ENCODE data around the gene TMPRSS13.

TMPRSS13 gene

DNA sequence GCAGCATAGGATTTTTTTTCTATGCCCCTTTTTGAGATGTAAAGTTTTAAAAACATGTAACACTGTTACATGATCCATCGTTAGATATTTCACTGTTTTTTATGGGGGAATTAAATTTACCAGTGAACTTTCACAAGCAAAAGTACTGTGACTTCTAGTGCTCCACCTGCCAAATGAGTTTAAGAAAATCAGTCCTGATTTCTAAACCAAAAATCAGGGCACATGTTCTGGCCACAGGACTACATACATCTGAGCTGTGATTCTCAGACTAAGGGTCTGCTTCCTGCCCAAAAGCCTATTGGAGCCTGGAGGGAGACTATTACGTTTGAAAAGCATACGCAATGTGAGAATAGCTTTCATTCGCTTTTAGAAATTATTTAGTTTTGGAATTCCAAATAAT is 22.5 kb downstream of the TMPRSS13 start:
- Histone ChIP-seq H3K36me3 (ENCODE audit: insufficient read depth, low read length) (no peaks in the 10 kb centered on the region), H3K9me3 (ENCODE audit: control insufficient read depth, insufficient read depth, low read length) (no peaks in the 10 kb centered on the region), H3K4me1 (ENCODE audit: insufficient read depth, low read length) (peaks cover 5% of the 10 kb centered on the region; the same call in 1 of the 2 replicates), H3K9ac (ENCODE audit: low read depth, low read length) (no peak overlapping the region)

DNA sequence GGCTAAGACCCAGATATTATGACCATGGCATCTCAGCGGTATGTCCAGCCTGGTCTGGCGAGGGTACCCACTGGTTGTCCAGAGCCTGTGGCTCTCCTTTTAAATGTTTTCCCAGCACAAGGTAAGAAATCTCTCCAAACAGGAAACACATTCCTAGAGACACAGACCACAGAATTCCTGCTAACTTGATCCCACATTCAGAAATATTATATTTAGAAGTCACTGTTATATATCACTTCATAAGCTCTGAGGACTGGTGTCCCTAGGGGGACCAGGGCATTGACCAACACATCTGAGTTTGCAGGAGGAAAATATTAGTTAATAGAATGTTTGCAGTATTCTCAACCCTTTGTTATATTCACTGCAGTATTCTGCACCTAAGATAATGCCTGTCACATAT is 23.1 kb downstream of the TMPRSS13 start:
- H3K4me1 ChIP-seq (ENCODE audit: insufficient read depth, low read length) = peaks cover 5% of the 10 kb centered on the region; the same call in 1 of the 2 replicates

DNA sequence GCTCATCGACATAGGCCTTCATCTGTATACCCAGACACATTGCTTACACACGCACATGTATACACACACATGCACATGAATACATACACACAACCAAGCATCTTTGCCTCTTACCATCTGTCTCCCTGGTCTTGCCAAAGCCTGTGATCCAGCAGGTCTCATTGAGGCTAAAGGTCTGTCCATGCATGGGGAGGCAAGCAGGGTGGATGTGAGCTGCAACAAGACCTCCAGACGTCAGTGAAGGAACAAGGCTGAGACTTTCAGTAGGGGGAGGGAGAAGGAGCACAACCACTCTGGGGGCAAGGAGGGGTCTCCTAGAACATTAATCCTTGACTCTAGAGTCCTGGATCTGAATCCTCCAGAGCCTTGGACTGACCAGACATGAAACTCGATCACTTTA is 23.7 kb downstream of the TMPRSS13 start:
- Histone ChIP-seq H3K9ac (ENCODE audit: low read depth, low read length) (no peak overlapping the region), H3K4me1 (ENCODE audit: insufficient read depth, low read length) (peaks cover 5% of the 10 kb centered on the region; the same call in 1 of the 2 replicates), H3K9me3 (ENCODE audit: control insufficient read depth, insufficient read depth, low read length) (no peaks in the 10 kb centered on the region), H3K36me3 (ENCODE audit: insufficient read depth, low read length) (no peaks in the 10 kb centered on the region)

More for the DNA sequence above, 23.1 kb downstream of the TMPRSS13 start:
- Histone ChIP-seq H3K36me3 (ENCODE audit: insufficient read depth, low read length) (no peaks in the 10 kb centered on the region), H3K9ac (ENCODE audit: low read depth, low read length) (no peak overlapping the region), H3K9me3 (ENCODE audit: control insufficient read depth, insufficient read depth, low read length) (no peaks in the 10 kb centered on the region)

DNA sequence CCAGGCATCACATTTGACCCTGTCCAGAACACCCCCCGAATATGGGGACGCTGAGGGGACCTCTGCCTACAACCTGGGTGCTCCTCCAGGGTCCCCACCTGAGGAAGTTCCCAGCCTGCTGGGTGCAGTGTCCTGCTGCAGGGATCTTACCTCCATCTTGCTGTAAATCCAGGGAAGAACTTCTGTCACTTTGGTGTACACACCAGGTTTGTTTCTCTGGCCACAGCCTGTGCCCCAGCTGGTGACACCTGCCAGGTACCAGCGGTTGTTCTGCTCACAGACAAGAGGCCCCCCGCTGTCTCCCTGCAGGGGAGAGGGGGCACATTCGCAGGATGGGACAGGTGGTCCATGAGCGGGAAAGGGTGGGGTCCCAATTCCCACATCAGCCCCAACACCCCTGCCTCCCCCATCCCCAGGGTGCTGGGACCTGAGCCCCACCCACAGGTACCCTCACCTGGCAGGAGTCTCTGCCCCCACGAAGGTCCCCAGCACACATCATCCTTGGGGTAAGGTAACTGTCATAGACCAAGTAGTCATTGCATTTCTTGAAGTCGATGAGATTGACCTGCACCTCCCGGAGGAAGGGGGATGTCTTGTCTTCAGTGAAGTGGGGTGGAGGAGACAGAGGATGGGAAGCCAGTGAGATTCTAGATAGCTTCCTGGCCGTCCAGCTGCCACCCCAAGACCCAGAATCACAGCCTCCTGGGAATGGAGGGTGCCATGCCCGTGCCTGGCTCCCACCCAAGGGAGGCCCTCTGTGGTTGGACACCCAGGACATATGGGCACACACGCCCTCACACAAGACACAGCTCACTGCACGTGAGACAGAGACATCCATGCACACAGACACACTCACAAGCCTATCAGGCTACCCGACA is 25.5 kb downstream of the TMPRSS13 start:
- peaks cover 5% of the 10 kb centered on the region; the same call in 1 of the 2 replicates for H3K4me1 ChIP-seq (ENCODE audit: insufficient read depth, low read length)
- no peaks in the 10 kb centered on the region for H3K36me3 ChIP-seq (ENCODE audit: insufficient read depth, low read length)
- no peaks in the 10 kb centered on the region for H3K9me3 ChIP-seq (ENCODE audit: control insufficient read depth, insufficient read depth, low read length)
- H3K9ac ChIP-seq (ENCODE audit: low read depth, low read length) = no peak overlapping the region

DNA sequence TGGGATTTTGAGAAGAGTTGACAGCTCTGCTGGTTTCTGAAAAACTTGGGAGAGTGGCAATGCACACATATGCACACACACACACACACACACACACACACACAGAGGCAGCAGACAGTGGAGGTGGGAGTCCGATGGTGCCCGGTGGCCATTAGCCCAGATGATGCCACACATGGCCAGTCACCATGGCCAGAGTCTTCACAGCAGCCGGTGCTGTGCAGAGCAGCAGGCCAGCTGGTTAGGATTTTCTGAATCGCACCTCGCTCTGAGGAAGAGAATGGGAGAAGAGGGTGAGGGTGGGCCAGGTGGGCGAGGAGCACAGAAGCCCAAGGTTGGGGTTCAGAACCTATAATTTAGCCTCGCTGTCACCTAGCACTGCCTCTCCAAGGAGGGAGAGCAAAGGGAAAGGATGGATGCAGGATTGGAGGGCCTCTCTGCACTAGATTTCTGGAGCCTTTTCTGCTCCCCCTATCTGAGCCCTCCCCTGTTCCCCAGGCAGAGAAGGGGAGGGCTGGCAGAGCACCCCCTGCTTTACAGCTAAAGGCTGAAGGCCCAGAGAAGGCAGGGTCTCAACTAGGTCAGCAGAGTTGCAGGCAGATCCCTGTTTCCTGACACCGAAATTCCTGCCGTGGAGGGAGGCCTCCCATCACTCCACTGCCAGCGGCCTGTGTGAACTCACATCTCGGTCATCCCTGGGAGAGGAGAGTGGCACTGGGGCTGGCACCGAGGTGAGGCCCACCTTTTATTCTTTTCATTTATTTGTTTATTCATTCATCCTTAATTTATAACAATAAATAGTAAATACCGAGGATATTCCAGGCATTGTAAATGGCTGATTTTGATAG is 27.0 kb downstream of the TMPRSS13 start:
- Histone ChIP-seq H3K9ac (ENCODE audit: low read depth, low read length) (no peak overlapping the region), H3K9me3 (ENCODE audit: control insufficient read depth, insufficient read depth, low read length) (no peaks in the 10 kb centered on the region), H3K4me1 (ENCODE audit: insufficient read depth, low read length) (no peaks in the 10 kb centered on the region), H3K36me3 (ENCODE audit: insufficient read depth, low read length) (no peaks in the 10 kb centered on the region)

DNA sequence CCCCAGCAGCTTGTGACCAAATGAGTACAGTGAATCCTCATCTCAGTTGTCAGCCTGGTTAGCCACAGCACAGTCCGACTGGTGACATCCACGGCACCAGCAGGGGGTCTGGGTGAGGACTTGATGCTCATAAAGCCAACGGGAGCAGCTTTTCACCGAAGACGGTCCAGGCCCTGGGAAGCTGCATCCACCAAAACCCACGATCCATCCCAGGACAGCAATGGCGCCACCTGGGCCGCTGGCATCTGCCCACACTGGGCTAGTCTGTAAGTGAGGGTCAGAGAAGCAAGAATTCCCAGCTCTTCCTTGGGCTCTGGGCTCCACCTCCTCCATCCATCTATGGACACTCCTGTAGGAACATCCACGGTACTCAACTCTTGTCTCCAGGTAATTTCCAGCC is 27.6 kb downstream of the TMPRSS13 start:
- no peaks in the 10 kb centered on the region for H3K36me3 ChIP-seq (ENCODE audit: insufficient read depth, low read length)
- no peaks in the 10 kb centered on the region for H3K9me3 ChIP-seq (ENCODE audit: control insufficient read depth, insufficient read depth, low read length)
- no peak overlapping the region for H3K9ac ChIP-seq (ENCODE audit: low read depth, low read length)
- H3K4me1 ChIP-seq (ENCODE audit: insufficient read depth, low read length) = no peaks in the 10 kb centered on the region

DNA sequence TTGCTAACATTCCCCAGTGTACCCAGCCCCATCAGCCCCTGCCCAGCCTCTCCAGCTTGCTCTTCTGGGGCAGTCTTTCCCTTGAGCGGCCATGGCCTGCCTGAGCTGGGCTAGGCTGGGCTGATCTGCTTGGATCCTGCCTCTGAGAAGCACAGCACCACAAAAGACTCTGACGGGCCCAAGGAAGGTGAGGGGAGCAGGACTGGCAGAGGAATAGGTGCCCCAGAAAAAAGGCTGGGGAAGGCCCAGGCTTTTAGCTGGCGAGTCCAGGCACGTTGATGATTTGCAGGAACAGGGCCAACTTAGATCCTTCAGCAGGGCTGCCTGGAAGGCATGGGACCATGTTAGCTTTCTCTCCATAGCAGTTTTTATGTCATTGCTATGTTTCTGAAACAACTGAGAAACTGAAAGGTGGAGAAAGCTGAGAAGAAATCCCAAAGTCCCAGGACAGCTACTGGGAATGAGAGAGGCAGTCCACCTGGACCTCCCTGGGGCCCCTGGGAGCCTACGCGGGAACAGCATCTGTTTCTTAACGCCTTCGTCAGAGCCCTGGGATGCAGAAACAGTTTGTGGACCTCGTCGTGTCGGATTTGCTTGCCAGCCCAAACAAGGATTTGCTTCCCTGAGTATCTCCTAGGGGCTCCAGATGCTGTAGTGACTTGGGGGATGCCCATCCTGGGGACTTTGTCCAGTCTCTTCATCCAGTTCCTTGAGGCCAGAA is 28.3 kb downstream of the TMPRSS13 start:
- Histone ChIP-seq H3K4me1 (ENCODE audit: insufficient read depth, low read length) (no peaks in the 10 kb centered on the region), H3K9ac (ENCODE audit: low read depth, low read length) (no peak overlapping the region), H3K36me3 (ENCODE audit: insufficient read depth, low read length) (no peaks in the 10 kb centered on the region), H3K9me3 (ENCODE audit: control insufficient read depth, insufficient read depth, low read length) (no peaks in the 10 kb centered on the region)

DNA sequence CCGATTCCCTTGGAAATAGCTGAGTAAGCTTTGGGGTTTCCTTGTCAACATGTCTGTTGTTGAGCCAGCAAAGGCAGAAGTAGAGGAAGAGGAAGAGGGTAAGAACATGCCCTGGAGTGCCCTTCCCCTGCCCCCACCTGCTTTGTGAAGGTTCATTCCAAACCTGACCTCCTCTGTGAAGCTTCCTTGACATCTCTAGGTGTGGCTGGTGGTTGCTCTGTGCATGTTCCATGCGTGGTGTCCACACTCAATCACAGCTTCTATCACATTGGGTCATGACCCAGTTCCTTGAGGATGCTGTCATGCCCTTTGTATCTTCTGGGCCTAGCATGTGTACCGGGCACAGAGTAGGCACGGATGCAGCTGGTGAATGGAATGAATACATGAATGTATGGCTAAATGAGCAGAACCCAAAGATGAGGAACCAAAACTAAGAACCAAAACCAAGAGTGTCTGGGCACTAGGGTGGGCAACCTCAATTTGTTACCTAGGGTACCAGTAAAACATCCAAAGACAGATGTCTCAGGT is 29.0 kb downstream of the TMPRSS13 start:
- H3K9ac ChIP-seq (ENCODE audit: low read depth, low read length) = no peak overlapping the region
- H3K9me3 ChIP-seq (ENCODE audit: control insufficient read depth, insufficient read depth, low read length) = no peaks in the 10 kb centered on the region
- no peaks in the 10 kb centered on the region for H3K4me1 ChIP-seq (ENCODE audit: insufficient read depth, low read length)

DNA sequence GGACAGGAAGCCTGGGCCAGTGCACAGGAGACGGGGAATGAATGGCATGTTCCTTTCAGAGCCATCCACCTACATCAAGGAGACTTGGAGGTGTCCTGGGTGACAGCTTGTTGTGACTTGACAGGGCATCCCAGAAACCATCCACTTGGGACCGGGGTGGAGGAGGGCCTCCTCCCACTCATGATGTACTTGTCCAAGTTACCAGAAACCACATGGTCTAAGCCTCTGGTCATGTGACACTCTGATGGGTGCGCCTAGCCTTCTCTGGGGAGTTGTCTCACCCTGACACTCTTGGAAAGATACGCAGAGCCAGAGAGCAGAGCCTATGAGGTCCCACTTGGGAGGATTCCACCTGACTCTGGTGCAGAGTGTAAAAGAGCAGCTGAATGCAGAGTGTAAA is 31.1 kb downstream of the TMPRSS13 start:
- no peaks in the 10 kb centered on the region for H3K36me3 ChIP-seq (ENCODE audit: insufficient read depth, low read length)
- H3K9me3 ChIP-seq (ENCODE audit: control insufficient read depth, insufficient read depth, low read length) = no peaks in the 10 kb centered on the region
- H3K4me1 ChIP-seq (ENCODE audit: insufficient read depth, low read length) = no peaks in the 10 kb centered on the region
- no peak overlapping the region for H3K9ac ChIP-seq (ENCODE audit: low read depth, low read length)

More for the DNA sequence above, 29.0 kb downstream of the TMPRSS13 start:
- no peaks in the 10 kb centered on the region for H3K36me3 ChIP-seq (ENCODE audit: insufficient read depth, low read length)

DNA sequence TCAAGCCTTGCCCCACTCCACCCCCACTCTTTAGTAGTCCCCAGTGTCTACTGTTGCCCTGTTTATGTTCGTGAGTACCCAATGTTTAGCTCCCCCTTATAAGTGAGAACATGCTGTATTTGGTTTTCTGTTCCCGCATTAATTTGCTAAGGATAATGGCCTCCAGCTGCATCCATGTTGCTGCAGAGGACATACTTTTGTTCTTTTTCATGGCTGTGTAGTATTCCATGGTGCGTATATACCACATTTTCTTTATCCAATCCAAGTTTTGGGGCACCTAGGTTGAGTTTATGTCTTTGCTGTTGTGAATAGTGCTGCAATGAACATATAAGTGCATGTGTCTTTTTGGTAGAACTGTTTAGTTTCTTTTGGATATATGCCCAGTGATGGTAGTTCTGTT is 36.6 kb downstream of the TMPRSS13 start:
- Histone ChIP-seq H3K9ac (ENCODE audit: low read depth, low read length) (no peak overlapping the region), H3K9me3 (ENCODE audit: control insufficient read depth, insufficient read depth, low read length) (no peaks in the 10 kb centered on the region), H3K4me1 (ENCODE audit: insufficient read depth, low read length) (no peaks in the 10 kb centered on the region; the same call in 1 of the 2 replicates), H3K36me3 (ENCODE audit: insufficient read depth, low read length) (no peaks in the 10 kb centered on the region)

DNA sequence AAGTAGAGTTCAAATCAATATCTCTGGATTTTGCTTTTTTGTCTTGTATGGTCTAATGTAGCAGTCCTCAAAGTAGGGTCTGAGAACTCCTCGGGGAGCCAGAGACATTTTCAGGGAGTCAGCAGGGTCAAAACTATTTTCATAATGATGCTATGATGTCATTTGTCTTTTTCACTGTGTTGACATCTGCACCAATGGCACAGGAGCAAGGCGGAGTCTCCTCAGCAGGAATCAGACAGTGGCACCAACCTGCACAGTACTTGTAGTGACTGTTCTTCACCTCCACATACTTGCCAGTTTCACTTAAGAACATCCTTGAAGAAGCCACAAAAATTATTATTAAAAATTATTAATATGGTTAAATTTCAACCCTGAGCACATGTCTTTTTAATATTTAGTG is 37.8 kb downstream of the TMPRSS13 start:
- H3K9ac ChIP-seq (ENCODE audit: low read depth, low read length) = no peak overlapping the region
- H3K4me1 ChIP-seq (ENCODE audit: insufficient read depth, low read length) = no peaks in the 10 kb centered on the region; the same call in 1 of the 2 replicates
- no peaks in the 10 kb centered on the region for H3K36me3 ChIP-seq (ENCODE audit: insufficient read depth, low read length)
- H3K9me3 ChIP-seq (ENCODE audit: control insufficient read depth, insufficient read depth, low read length) = no peaks in the 10 kb centered on the region

DNA sequence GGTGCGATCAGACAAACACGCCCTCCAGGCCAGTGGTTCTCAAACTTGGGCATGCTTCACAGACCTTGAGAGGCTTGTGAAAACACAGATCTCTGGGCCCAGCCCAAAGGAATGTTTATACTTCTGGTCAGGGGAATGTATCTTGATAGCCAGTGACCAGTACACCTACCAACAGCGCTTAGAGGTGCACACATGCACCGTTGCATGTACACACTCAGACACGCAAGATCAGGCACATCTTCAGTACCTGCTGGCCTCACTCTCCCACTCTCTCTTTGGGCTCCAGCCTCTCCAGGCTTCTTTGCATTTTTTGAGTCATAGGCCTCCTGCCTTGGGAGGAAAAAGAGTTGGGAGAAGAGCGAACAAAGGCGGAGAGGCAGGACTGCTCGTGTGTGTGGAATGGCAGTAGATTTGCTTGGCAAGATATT is 41.0 kb downstream of the TMPRSS13 start:
- no peak overlapping the region for H3K9ac ChIP-seq (ENCODE audit: low read depth, low read length)
- H3K36me3 ChIP-seq (ENCODE audit: insufficient read depth, low read length) = no peaks in the 10 kb centered on the region
- H3K9me3 ChIP-seq (ENCODE audit: control insufficient read depth, insufficient read depth, low read length) = no peaks in the 10 kb centered on the region
- peaks cover 6% of the 10 kb centered on the region; the same call in 1 of the 2 replicates for H3K4me1 ChIP-seq (ENCODE audit: insufficient read depth, low read length)

DNA sequence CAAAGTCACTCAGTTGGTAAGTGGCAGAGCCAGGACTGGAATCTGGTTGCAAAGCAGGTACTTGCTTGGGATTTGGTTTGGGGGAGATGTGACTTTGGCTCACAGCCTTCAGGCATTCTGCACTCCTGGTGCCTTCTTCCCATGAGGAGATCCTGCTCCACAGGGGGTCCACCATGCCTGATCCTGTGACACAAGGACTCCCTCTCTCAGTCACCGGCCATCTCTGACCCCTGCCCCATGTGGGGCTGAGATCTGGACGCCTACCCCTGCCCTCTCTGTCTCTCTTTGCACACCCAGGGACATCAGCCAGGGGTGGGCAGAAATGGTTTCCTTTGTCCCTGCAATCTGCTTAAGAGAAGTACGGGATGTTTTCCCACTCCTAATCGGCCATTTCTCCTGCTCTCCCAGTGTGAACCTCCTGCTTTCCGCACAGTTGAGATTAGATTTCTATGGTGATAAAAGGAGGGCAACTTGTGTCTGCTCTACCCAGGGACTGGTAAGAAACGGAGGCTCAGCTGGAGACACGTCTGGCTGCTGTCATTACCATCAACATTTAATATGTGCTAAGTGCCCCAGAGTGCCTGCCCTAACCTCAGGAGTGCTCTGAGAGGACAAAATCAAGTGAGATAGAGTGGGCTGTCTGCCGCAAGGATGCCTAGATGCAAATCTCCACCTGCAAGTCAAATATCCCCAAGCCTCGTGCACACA is 41.6 kb downstream of the TMPRSS13 start:
- no peaks in the 10 kb centered on the region for H3K9me3 ChIP-seq (ENCODE audit: control insufficient read depth, insufficient read depth, low read length)
- H3K4me1 ChIP-seq (ENCODE audit: insufficient read depth, low read length) = peaks cover 11% of the 10 kb centered on the region
- no peaks in the 10 kb centered on the region for H3K36me3 ChIP-seq (ENCODE audit: insufficient read depth, low read length)
- H3K9ac ChIP-seq (ENCODE audit: low read depth, low read length) = no peak overlapping the region
